ENCODE measurements around the gene MKRN2. TPM values are rescaled to one million over a fixed set of nuclear protein-coding genes. Genes with fewer than 3 reads are reported as not detected.
A peak's percentile ranks its signal among the peaks of the same experiment; 100 is the strongest.

Gene MKRN2
- total and polyA plus RNA-seq, 7 donors = 17.2 to 35.5 (median 21.2) TPM

GRCh38 chr3:12518261-12519028 is 38.4 kb upstream of the MKRN2 start:
- intact Hi-C loops (cut with DNase I) = no loop called here
- Histone ChIP-seq H3K36me3 (ENCODE audit: insufficient read depth in 1 of 2, low read depth in 1 of 2) (peaks cover 0 to 26% of the 10 kb centered on the region in 2 donors), H3K9me3 (no peaks in the 10 kb centered on the region), H3K4me3 (no peak overlapping the region), H3K27ac (no peak overlapping the region), H3K4me1 (peaks cover 22% of the 10 kb centered on the region), H3K27me3 (ENCODE audit: insufficient read depth in 3 of 3, low read length in 2 of 3) (no peaks in the 10 kb centered on the region)
- ATAC-seq = no peak
- TF ChIP-seq CTCF (IDR thresholded peaks at IDR 0.05) = no peak
- 73 to 94% (median 91%) methylated on average over 6 of the region's 6 CpGs for WGBS, 3 donors
- no peak for DNase-seq

- H3K9me3 ChIP-seq = no peaks in the 10 kb centered on the region
- H3K4me1 ChIP-seq = peaks cover 10% of the 10 kb centered on the region
- H3K36me3 ChIP-seq (ENCODE audit: insufficient read depth in 1 of 2, low read depth in 1 of 2) = peaks cover 1 to 26% of the 10 kb centered on the region in 2 donors
- ATAC-seq (no peak), DNase-seq (no peak)
- intact Hi-C loops (cut with DNase I) = no loop called here
- no peak overlapping the region for H3K4me3 ChIP-seq
- no peak for TF ChIP-seq CTCF (IDR thresholded peaks at IDR 0.05)
- no peak overlapping the region for H3K27ac ChIP-seq
- H3K27me3 ChIP-seq (ENCODE audit: insufficient read depth in 3 of 3, low read length in 2 of 3) = no peaks in the 10 kb centered on the region
- WGBS, 3 donors = 91 to 98% (median 96%) methylated on average over 2 of the region's 2 CpGs
Observed at GRCh38 chr3:12521010-12521409, 35.9 kb upstream of the MKRN2 start.

- peak overlapping the region; percentile 60 for H3K27ac ChIP-seq
- H3K4me3 ChIP-seq = no peak overlapping the region
- peak; percentile 24 to 77 for DNase-seq
- H3K27me3 ChIP-seq (ENCODE audit: insufficient read depth in 3 of 3, low read length in 2 of 3) = no peaks in the 10 kb centered on the region
- WGBS, 3 donors = 62 to 86% (median 76%) methylated on average over 1 of the region's 1 CpG
- TF ChIP-seq CTCF (IDR thresholded peaks at IDR 0.05) = peak; percentile 50
- peaks cover 18% of the 10 kb centered on the region for H3K4me1 ChIP-seq
- ATAC-seq = peak; percentile 85 to 95 (median 88)
- H3K36me3 ChIP-seq (ENCODE audit: insufficient read depth in 1 of 2, low read depth in 1 of 2) = peaks cover 2 to 26% of the 10 kb centered on the region in 2 donors
- no peaks in the 10 kb centered on the region for H3K9me3 ChIP-seq
- intact Hi-C loops (cut with DNase I) = no loop called here
Observed at GRCh38 chr3:12522721-12523120, 34.2 kb upstream of the MKRN2 start.

- Histone ChIP-seq H3K9me3 (no peaks in the 10 kb centered on the region), H3K36me3 (ENCODE audit: insufficient read depth in 1 of 2, low read depth in 1 of 2) (peaks cover 10 to 34% of the 10 kb centered on the region in 2 donors), H3K27me3 (ENCODE audit: insufficient read depth in 3 of 3, low read length in 2 of 3) (no peaks in the 10 kb centered on the region), H3K27ac (no peak overlapping the region), H3K4me3 (no peak overlapping the region), H3K4me1 (peaks cover 11% of the 10 kb centered on the region)
- ATAC-seq (peak; percentile 47 to 71 (median 62)), DNase-seq (no peak)
- intact Hi-C loops (cut with DNase I) = no loop called here
- TF ChIP-seq CTCF (IDR thresholded peaks at IDR 0.05) = no peak
- 60 to 75% (median 65%) methylated on average over 3 of the region's 3 CpGs for WGBS, 3 donors
Observed at GRCh38 chr3:12527757-12528143, 29.1 kb upstream of the MKRN2 start.
